ENCODE results near the gene KIAA1191. TPM values are rescaled to one million over a fixed set of nuclear protein-coding genes. Genes with fewer than 3 reads are reported as not detected.

Gene KIAA1191
- total RNA-seq, 1 experiment from 2014 or later, result 128 TPM

- no CpG with 5 or more reads among the region's 108 CpGs for WGBS (ENCODE audit: extremely low coverage, insufficient read length, low lambda C conversion rate)
- Mint-ChIP-seq H3K4me1 (peaks cover 10 to 12% of the 10 kb centered on the region in 2 experiments), H3K27ac (no peak within 1 kb of the TSS), H3K36me3 (ENCODE audit: insufficient read depth in 1 of 3, low read depth in 3 of 3) (peaks cover 9 to 19% (median 12%) of the 10 kb centered on the region in 3 experiments), H3K4me3 (peak within 1 kb of the TSS; percentile 64 to 82), H3K27me3 (ENCODE audit: low read depth) (peaks cover 55% of the 10 kb centered on the region), H3K9me3 (no peaks in the 10 kb centered on the region)
- H2BK15ac ChIP-seq (ENCODE audit: low read depth, low read length), result no peak within 1 kb of the TSS
- peak within 1 kb of the TSS; percentile 79 for H3K4me2 ChIP-seq (ENCODE audit: insufficient read depth, insufficient read length, low read length)
- no peaks in the 10 kb centered on the region for H3K4me1 ChIP-seq (ENCODE audit: insufficient read depth, low read length)
- H2BK120ac ChIP-seq (ENCODE audit: low read depth, low read length, poor library complexity, severe bottlenecking), result no peak within 1 kb of the TSS
- H3K56ac ChIP-seq (ENCODE audit: insufficient read length, low read depth, low read length), result no peak within 1 kb of the TSS
- peaks cover 2% of the 10 kb centered on the region; the same call in 1 of the 2 replicates for H3K79me2 ChIP-seq (ENCODE audit: insufficient read depth, low read length)
- no peak within 1 kb of the TSS for H4K8ac ChIP-seq (replicated peaks; ENCODE audit: insufficient read length, low read depth, low read length)
- H3K27ac ChIP-seq (ENCODE audit: insufficient read length, low read depth, low read length), result no peak within 1 kb of the TSS
- no peak within 1 kb of the TSS for H2AFZ ChIP-seq (ENCODE audit: low read length)
- no peaks in the 10 kb centered on the region for H4K20me1 ChIP-seq (ENCODE audit: control insufficient read depth, insufficient read depth, insufficient read length)
- no peaks in the 10 kb centered on the region for H3K79me1 ChIP-seq (ENCODE audit: insufficient read depth, low read depth, low read length, poor library complexity, severe bottlenecking)
- H3K23ac ChIP-seq (ENCODE audit: insufficient read length, low read depth, low read length), result no peak within 1 kb of the TSS
- H3K27me3 ChIP-seq (ENCODE audit: insufficient read depth, low read length), result peaks cover 11% of the 10 kb centered on the region; the same call in 1 of the 2 replicates
- H4K91ac ChIP-seq (ENCODE audit: insufficient read length, low read depth, low read length), result no peak within 1 kb of the TSS
- peak; percentile 43 for DNase-seq
- TF ChIP-seq CTCF (conservative IDR thresholded peaks at IDR 0.05), result no peak
- H2BK5ac ChIP-seq (ENCODE audit: insufficient read length, low read length), result no peak within 1 kb of the TSS
- no peak within 1 kb of the TSS for H3K18ac ChIP-seq (ENCODE audit: insufficient read length, low read depth, low read length)
- no peak within 1 kb of the TSS for H2BK20ac ChIP-seq (ENCODE audit: low read depth, low read length, poor library complexity, severe bottlenecking)
- H3K23me2 ChIP-seq (ENCODE audit: insufficient read length, low read depth, low read length, poor library complexity, severe bottlenecking), result peaks cover 23% of the 10 kb centered on the region
- no peak within 1 kb of the TSS for H2BK12ac ChIP-seq (ENCODE audit: insufficient read length, low read depth, low read length)
- H3K9ac ChIP-seq (ENCODE audit: extremely low read depth, insufficient read length, low read length), result peak within 1 kb of the TSS; percentile 56
- H3K9me3 ChIP-seq (ENCODE audit: control insufficient read depth, low read depth, low read length), result no peaks in the 10 kb centered on the region
- no peak within 1 kb of the TSS for H2AK5ac ChIP-seq (ENCODE audit: insufficient read length, low read length)
- H3K4ac ChIP-seq (ENCODE audit: low read depth, low read length), result no peak within 1 kb of the TSS
- no peak within 1 kb of the TSS for H4K5ac ChIP-seq (ENCODE audit: insufficient read length, low read depth, low read length)
- no peak within 1 kb of the TSS for H3T11ph ChIP-seq (ENCODE audit: low read length)
- H3K14ac ChIP-seq (ENCODE audit: insufficient read depth, low read length), result peak within 1 kb of the TSS; percentile 73
Measured at GRCh38 chr5:176365351-176366231, 4.0 kb upstream of the KIAA1191 start, which contains the start of gene ARL10. Gene ARL10, plus strand, starts transcription at chr5:176365487. Its CDS starts 77 bp downstream, at chr5:176365564.

Data from H9 (cell line).